Effector CD4-positive, alpha-beta T cell (primary cell): ENCODE results near the gene TMEM255A. TPM values are rescaled to one million over a fixed set of nuclear protein-coding genes. Genes with fewer than 3 reads are reported as not detected.
"Not testable (repeated sequence)": the region's sequence is repeated elsewhere in the genome, so short reads cannot be mapped to it uniquely, and the experiment has no call there.

ENCODE experiments used
- DNase-seq: peaks from one replicate; pipeline ENCODE4 v3.0.0-alpha.2; 2020
- total RNA-seq: gene quantifications from one replicate; lab custom pipeline; 2026; lab: John Stamatoyannopoulos, UW

Gene TMEM255A
- total RNA-seq, result not detected

GRCh38 chrX:120310861-120311726 lies at the start of gene TMEM255A:
Gene TMEM255A, minus strand, starts transcription at chrX:120311461. Its CDS starts 152 bp downstream, at chrX:120311309.
- DNase-seq, result no peak

GRCh38 chrX:120358737-120359456 lies 47.6 kb upstream of the TMEM255A start:
- no peak for DNase-seq

- no peak for DNase-seq
Measured at GRCh38 chrX:120357186-120357585, 45.9 kb upstream of the TMEM255A start.

- no peak for DNase-seq
Measured at GRCh38 chrX:120356084-120356483, 44.8 kb upstream of the TMEM255A start.

- DNase-seq, result no peak
Measured at GRCh38 chrX:120350450-120351138, 39.3 kb upstream of the TMEM255A start.

GRCh38 chrX:120344566-120344965 lies 33.3 kb upstream of the TMEM255A start:
- not testable (repeated sequence) for DNase-seq

GRCh38 chrX:120336899-120337298 lies 25.6 kb upstream of the TMEM255A start:
- no peak for DNase-seq

- DNase-seq, result no peak
Measured at GRCh38 chrX:120335289-120335688, 24.0 kb upstream of the TMEM255A start.

- no peak for DNase-seq
Measured at GRCh38 chrX:120334603-120335002, 23.3 kb upstream of the TMEM255A start.

GRCh38 chrX:120334151-120334550 lies 22.9 kb upstream of the TMEM255A start:
- DNase-seq, result no peak

- no peak for DNase-seq
Measured at GRCh38 chrX:120332394-120332793, 21.1 kb upstream of the TMEM255A start.

- DNase-seq, result no peak
Measured at GRCh38 chrX:120331116-120331515, 19.9 kb upstream of the TMEM255A start.

GRCh38 chrX:120321520-120322281 lies 10.4 kb upstream of the TMEM255A start:
- no peak for DNase-seq

GRCh38 chrX:120318411-120318810 lies 7.2 kb upstream of the TMEM255A start:
- DNase-seq, result no peak

- DNase-seq, result no peak
Measured at GRCh38 chrX:120316587-120317283, 5.5 kb upstream of the TMEM255A start.

GRCh38 chrX:120315776-120316175 lies 4.5 kb upstream of the TMEM255A start:
- no peak for DNase-seq

GRCh38 chrX:120311727-120312063 lies 434 bp upstream of the TMEM255A start:
- DNase-seq, result no peak

GRCh38 chrX:120309873-120310705 lies 1.2 kb downstream of the TMEM255A start:
- DNase-seq, result no peak

GRCh38 chrX:120308959-120309872 lies 2.0 kb downstream of the TMEM255A start:
- DNase-seq, result peak; percentile 46

GRCh38 chrX:120308558-120308957 lies 2.7 kb downstream of the TMEM255A start:
- no peak for DNase-seq
